HepG2 (cell line): ENCODE data around the gene COX7A2L. TPM values are rescaled to one million over a fixed set of nuclear protein-coding genes. Genes with fewer than 3 reads are reported as not detected.

Source experiments
- ATAC-seq: fragments of 200-7000 bp; cut with Tn5 transposase; 3 replicates; pipeline ENCODE4 v1.9.1; 2020; ENCODE audit warnings: mild to moderate bottlenecking, moderate library complexity
- BruUV-seq: library from RNA; stranded (reverse); fragments of 400-500 nt; replicated peaks from 2 replicates; lab custom pipeline; 2021; lab: Mats Ljungman, UMichigan
- CTCF ChIA-PET: fragments of 300-600 bp; formaldehyde crosslinking; extraction: SDS; loops from one replicate; lab custom pipeline; 2021; ENCODE audit warnings: low total read pairs, inconsistent platforms, low intra/inter-chr PET ratio; lab: Yijun Ruan, JAX
- POLR2A ChIA-PET: fragments of 350-600 bp; sonication (Branson Sonifier 250); formaldehyde crosslinking; loops from one replicate; lab custom pipeline; 2020; ENCODE audit warnings: antibody characterized with exemption, inconsistent platforms; lab: Yijun Ruan, JAX
- DNase-seq: peaks from one replicate; pipeline ENCODE4 v3.0.0-alpha.2; 2015; ENCODE audit warnings: low spot score
- FAIRE-seq: peaks from 3 replicates; lab custom pipeline; 2011; peaks lifted over from hg19 to GRCh38; lab: Jason Lieb, UNC
- H2AFZ ChIP-seq: one replicate; pipeline ENCODE4 v1.6.1; 2011; ENCODE audit warnings: low read length, inconsistent platforms
- H3K27ac ChIP-seq: fragments of 300-600 bp; 3 replicates; pipeline ENCODE4 v1.8.0; 2011; ENCODE audit warnings: mixed run types, mild to moderate bottlenecking, mixed read lengths, low read length, inconsistent platforms; ENCODE audit not compliant: insufficient read depth; ENCODE audit errors: extremely low read length
- H3K27me3 ChIP-seq, 2 experiments: fragments of 200-600 bp in 1 of 2; 2 replicates in 1 of 2; 3 replicates in 1 of 2; pipeline versions ENCODE4 v1.6.0 to v1.8.0; 2011; ENCODE audit warnings: low read length in 2 of 2, mild to moderate bottlenecking in 2 of 2, moderate library complexity in 2 of 2, inconsistent platforms in 1 of 2; ENCODE audit not compliant: insufficient read depth in 2 of 2, control insufficient read depth in 1 of 2
- H3K36me3 ChIP-seq, 2 experiments: fragments of 200-600 bp in 1 of 2; replicated peaks in 1 of 2; 2 replicates in 1 of 2; 3 replicates in 1 of 2; pipeline versions ENCODE4 v1.5.1 to v1.8.0; 2011; ENCODE audit warnings: low read length in 2 of 2, inconsistent platforms in 1 of 2; ENCODE audit not compliant: insufficient read depth in 2 of 2, control insufficient read depth in 1 of 2
- H3K4me1 ChIP-seq: 2 replicates; pipeline ENCODE4 v1.5.1; 2012; ENCODE audit warnings: low read length, inconsistent platforms; ENCODE audit not compliant: insufficient read depth
- H3K4me2 ChIP-seq: 2 replicates; pipeline ENCODE4 v1.6.0; 2011; ENCODE audit warnings: low read depth, low read length, inconsistent platforms
- H3K4me3 ChIP-seq, 3 experiments: fragments of 200-600 bp in 1 of 3; sonication (generic), shearing (Covaris generic) in 1 of 3; replicated peaks in 1 of 3; 2 replicates each; pipeline ENCODE4 v1.5.1; 2011 to 2016; ENCODE audit warnings: low read length in 3 of 3, inconsistent platforms in 2 of 3, low read depth in 2 of 3, mild to moderate bottlenecking in 2 of 3, control low read depth in 1 of 3, mixed read lengths in 1 of 3; ENCODE audit not compliant: insufficient read depth in 1 of 3
- H3K79me2 ChIP-seq: one replicate; pipeline ENCODE4 v1.6.1; 2011; ENCODE audit warnings: low read length, inconsistent platforms; ENCODE audit not compliant: insufficient read depth
- H3K9ac ChIP-seq: 2 replicates; pipeline ENCODE4 v1.6.0; 2011; ENCODE audit warnings: mild to moderate bottlenecking, low read depth, low read length, inconsistent platforms; ENCODE audit not compliant: insufficient read depth
- H3K9me3 ChIP-seq: 2 replicates; pipeline ENCODE4 v1.5.1; 2012; ENCODE audit warnings: mild to moderate bottlenecking, low read length
- H4K20me1 ChIP-seq: 2 replicates; pipeline ENCODE4 v1.6.0; 2011; ENCODE audit warnings: inconsistent platforms, mild to moderate bottlenecking, low read length, moderate library complexity; ENCODE audit not compliant: insufficient read depth
- ATAD3A ChIP-seq: sonication (generic); formaldehyde crosslinking; IDR thresholded peaks from 2 replicates; pipeline ENCODE4 v1.4.0; 2020; ENCODE audit warnings: missing genetic modification reagents
- BCL3 ChIP-seq: sonication (generic); formaldehyde crosslinking; IDR thresholded peaks from 2 replicates; pipeline ENCODE4 v1.5.1; 2020; ENCODE audit warnings: mild to moderate bottlenecking, missing genetic modification reagents, moderate library complexity
- CBX5 ChIP-seq: sonication (generic); formaldehyde crosslinking; IDR thresholded peaks from 2 replicates; pipeline ENCODE4 v1.4.0; 2020; ENCODE audit warnings: missing genetic modification reagents, borderline replicate concordance
- FOXK1 ChIP-seq: sonication (generic); formaldehyde crosslinking; IDR thresholded peaks from 2 replicates; pipeline ENCODE4 v1.4.0; 2020; ENCODE audit warnings: low read depth, missing genetic modification reagents, borderline replicate concordance
- NCOA2 ChIP-seq: sonication (generic); formaldehyde crosslinking; IDR thresholded peaks from 2 replicates; pipeline ENCODE4 v1.8.0; 2022; ENCODE audit warnings: inconsistent platforms
- PRMT3 ChIP-seq: sonication (generic); formaldehyde crosslinking; IDR thresholded peaks from 2 replicates; pipeline ENCODE4 v1.8.1; 2022; ENCODE audit warnings: low read depth, mild to moderate bottlenecking, moderate library complexity, missing genetic modification reagents, borderline replicate concordance
- SMAD1 ChIP-seq: sonication (generic); formaldehyde crosslinking; IDR thresholded peaks from 2 replicates; pipeline ENCODE4 v1.4.0; 2020; ENCODE audit warnings: missing genetic modification reagents, low read depth, mild to moderate bottlenecking, borderline replicate concordance
- TEF ChIP-seq: sonication (generic); formaldehyde crosslinking; IDR thresholded peaks from 2 replicates; pipeline ENCODE4 v1.5.0; 2020; ENCODE audit warnings: missing genetic modification reagents
- ZNF382 ChIP-seq: sonication (generic); formaldehyde crosslinking; IDR thresholded peaks from 2 replicates; pipeline ENCODE4 v1.5.0; 2020; ENCODE audit warnings: missing genetic modification reagents, mild to moderate bottlenecking, borderline replicate concordance
- ZNF383 ChIP-seq: sonication (generic); formaldehyde crosslinking; IDR thresholded peaks from 2 replicates; pipeline ENCODE4 v1.4.0; 2020; ENCODE audit warnings: missing genetic modification reagents, mild to moderate bottlenecking, borderline replicate concordance
- WGBS: methylation state at CpG from one replicate; pipeline ENCODE4 v1.1.6; 2017; ENCODE audit warnings: low lambda C conversion rate; 5-methylcytosine and 5-hydroxymethylcytosine counted together
- in situ Hi-C: cut with HindIII; loops from 2 replicates; pipeline ENCODE4 v1.10.0; 2017; ENCODE audit warnings: low pct_unique_long_range_greater_than_20kb; ENCODE audit not compliant: extremely low pct_ligation_motif_present
- intact Hi-C: fragments of 100-400 bp; cut with micrococcal nuclease; formaldehyde crosslinking; loops from one replicate; pipeline ENCODE4 v1.10.0; 2022; ENCODE audit not compliant: unreplicated experiment
- polyA plus RNA-seq, 8 experiments: library from polyadenylated mRNA; depleted of rRNA in 3 of 8; stranded (reverse) in 7 of 8; unstranded in 1 of 8; fragments of >200 nt; fragmentation: Illumina TruSeq in 4 of 8; extraction: Trizol in 4 of 8; gene quantifications; 2 replicates each; pipeline versions ENCODE4 v1.2.1 to v1.2.3, GENCODE V29; 2011 to 2016; ENCODE audit warnings: low read depth in 4 of 8, missing spikeins in 1 of 8, mixed read lengths in 1 of 8; ENCODE audit not compliant: insufficient read depth in 1 of 8
- total RNA-seq, 5 experiments: library from RNA; depleted of rRNA; stranded (reverse); fragments of >200 nt; fragmentation: Illumina TruSeq; extraction: Trizol; gene quantifications; 2 replicates each; pipeline ENCODE4 v1.2.3, GENCODE V29; 2016; ENCODE audit warnings: low read depth in 1 of 5
- TF ChIP-seq, protein P1 (sequence below): sonication (generic); formaldehyde crosslinking; IDR thresholded peaks from 2 replicates; pipeline ENCODE4 v1.9.0; 2021; ENCODE audit warnings: missing genetic modification reagents, borderline replicate concordance
- TF ChIP-seq, protein P2 (sequence below): sonication (generic); formaldehyde crosslinking; IDR thresholded peaks from 2 replicates; pipeline ENCODE4 v1.8.1; 2023; ENCODE audit warnings: mild to moderate bottlenecking, missing genetic modification reagents, borderline replicate concordance
- TF ChIP-seq, protein P3 (sequence below): sonication (generic); formaldehyde crosslinking; IDR thresholded peaks from 2 replicates; pipeline ENCODE4 v1.8.1; 2023; ENCODE audit warnings: mild to moderate bottlenecking, missing genetic modification reagents
- TF ChIP-seq, protein P4 (sequence below): IDR thresholded peaks from 2 replicates; pipeline ENCODE4 v1.4.0; 2020; ENCODE audit warnings: mild to moderate bottlenecking, missing genetic modification reagents

The COX7A2L gene
- total and polyA plus RNA-seq, 2 of the 13 experiments (the other 11 are each of a cell fraction or from before 2014, with no cell fraction given) = 155 to 201 TPM

DNA sequence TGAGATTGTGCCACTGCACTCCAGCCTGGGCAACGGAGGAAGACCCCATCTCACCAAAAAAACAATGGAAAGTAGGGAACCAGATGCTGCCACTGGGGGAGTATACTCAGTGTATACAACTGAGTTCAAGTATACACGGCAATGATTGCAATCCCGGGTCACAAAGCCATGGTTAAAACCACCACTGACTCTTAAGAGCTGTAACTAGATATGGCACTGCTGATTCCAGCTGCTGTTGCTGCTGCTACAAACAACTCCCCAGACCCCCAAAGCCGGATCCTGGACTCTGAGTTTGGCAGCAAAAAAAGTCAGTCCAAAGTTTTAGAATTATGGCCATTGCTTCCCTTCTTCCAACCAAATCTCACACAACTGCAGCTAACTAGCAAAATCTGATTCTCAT lies 43.7 kb upstream of the COX7A2L start (continued):
- TF ChIP-seq, protein P1, sequence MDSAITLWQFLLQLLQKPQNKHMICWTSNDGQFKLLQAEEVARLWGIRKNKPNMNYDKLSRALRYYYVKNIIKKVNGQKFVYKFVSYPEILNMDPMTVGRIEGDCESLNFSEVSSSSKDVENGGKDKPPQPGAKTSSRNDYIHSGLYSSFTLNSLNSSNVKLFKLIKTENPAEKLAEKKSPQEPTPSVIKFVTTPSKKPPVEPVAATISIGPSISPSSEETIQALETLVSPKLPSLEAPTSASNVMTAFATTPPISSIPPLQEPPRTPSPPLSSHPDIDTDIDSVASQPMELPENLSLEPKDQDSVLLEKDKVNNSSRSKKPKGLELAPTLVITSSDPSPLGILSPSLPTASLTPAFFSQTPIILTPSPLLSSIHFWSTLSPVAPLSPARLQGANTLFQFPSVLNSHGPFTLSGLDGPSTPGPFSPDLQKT (CRISPR knock-in tag) = no peak
- no peak for TF ChIP-seq ZNF383 (CRISPR knock-in tag)
- TF ChIP-seq, protein P2, sequence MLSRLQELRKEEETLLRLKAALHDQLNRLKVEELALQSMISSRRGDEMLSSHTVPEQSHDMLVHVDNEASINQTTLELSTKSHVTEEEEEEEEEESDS (CRISPR knock-in tag) = no peak
- TF ChIP-seq SMAD1 (CRISPR knock-in tag) = no peak

DNA sequence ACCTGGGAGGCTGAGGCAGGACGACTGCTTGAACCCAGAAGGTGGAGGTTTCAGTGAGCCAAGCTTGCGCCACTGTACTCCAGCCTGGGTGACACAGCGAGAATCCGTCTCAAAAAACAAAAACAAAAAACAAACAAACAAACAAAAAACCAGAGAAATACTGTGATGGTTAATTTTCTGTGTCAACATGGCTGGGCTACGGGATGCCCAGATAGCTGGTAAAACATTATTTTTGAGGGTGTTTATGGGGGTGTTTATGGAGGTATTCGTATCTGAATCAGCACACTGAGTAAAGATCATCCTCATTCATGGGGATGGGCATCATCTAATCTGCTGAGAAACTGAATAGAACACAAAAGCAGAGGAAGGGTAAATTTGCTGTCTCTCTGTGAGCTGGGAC lies 40.8 kb upstream of the COX7A2L start:
- H3K9ac ChIP-seq = no peak overlapping the region
- no peaks in the 10 kb centered on the region for H3K9me3 ChIP-seq
- H3K27me3 ChIP-seq = no peaks in the 10 kb centered on the region
- H3K4me1 ChIP-seq = no peaks in the 10 kb centered on the region
- DNase-seq (no peak), ATAC-seq (no peak), FAIRE-seq (no peak)
- POLR2A ChIA-PET = no interaction called here
- no peaks in the 10 kb centered on the region for H4K20me1 ChIP-seq
- H3K4me3 ChIP-seq = no peak overlapping the region
- in situ Hi-C loops (no loop called here), intact Hi-C loops (no loop called here)
- no peak overlapping the region for H2AFZ ChIP-seq
- no peaks in the 10 kb centered on the region for H3K36me3 ChIP-seq
- no peak overlapping the region for H3K4me2 ChIP-seq
- no peaks in the 10 kb centered on the region for H3K79me2 ChIP-seq
- H3K27ac ChIP-seq = no peak overlapping the region
- BruUV-seq = no TSS peak
- 83% methylated on average over 6 of the region's 6 CpGs for WGBS
- CTCF ChIA-PET = no interaction called here
- TF ChIP-seq NCOA2 (CRISPR knock-in tag) (no peak), BCL3 (no peak), TEF (CRISPR knock-in tag) (no peak), ATAD3A (CRISPR knock-in tag) (no peak), FOXK1 (no peak), PRMT3 (CRISPR knock-in tag) (no peak), ZNF382 (CRISPR knock-in tag) (no peak), CBX5 (CRISPR knock-in tag) (no peak)
- TF ChIP-seq, protein P3, sequence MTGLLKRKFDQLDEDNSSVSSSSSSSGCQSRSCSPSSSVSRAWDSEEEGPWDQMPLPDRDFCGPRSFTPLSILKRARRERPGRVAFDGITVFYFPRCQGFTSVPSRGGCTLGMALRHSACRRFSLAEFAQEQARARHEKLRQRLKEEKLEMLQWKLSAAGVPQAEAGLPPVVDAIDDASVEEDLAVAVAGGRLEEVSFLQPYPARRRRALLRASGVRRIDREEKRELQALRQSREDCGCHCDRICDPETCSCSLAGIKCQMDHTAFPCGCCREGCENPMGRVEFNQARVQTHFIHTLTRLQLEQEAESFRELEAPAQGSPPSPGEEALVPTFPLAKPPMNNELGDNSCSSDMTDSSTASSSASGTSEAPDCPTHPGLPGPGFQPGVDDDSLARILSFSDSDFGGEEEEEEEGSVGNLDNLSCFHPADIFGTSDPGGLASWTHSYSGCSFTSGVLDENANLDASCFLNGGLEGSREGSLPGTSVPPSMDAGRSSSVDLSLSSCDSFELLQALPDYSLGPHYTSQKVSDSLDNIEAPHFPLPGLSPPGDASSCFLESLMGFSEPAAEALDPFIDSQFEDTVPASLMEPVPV (CRISPR knock-in tag) = no peak
- TF ChIP-seq, protein P4, sequence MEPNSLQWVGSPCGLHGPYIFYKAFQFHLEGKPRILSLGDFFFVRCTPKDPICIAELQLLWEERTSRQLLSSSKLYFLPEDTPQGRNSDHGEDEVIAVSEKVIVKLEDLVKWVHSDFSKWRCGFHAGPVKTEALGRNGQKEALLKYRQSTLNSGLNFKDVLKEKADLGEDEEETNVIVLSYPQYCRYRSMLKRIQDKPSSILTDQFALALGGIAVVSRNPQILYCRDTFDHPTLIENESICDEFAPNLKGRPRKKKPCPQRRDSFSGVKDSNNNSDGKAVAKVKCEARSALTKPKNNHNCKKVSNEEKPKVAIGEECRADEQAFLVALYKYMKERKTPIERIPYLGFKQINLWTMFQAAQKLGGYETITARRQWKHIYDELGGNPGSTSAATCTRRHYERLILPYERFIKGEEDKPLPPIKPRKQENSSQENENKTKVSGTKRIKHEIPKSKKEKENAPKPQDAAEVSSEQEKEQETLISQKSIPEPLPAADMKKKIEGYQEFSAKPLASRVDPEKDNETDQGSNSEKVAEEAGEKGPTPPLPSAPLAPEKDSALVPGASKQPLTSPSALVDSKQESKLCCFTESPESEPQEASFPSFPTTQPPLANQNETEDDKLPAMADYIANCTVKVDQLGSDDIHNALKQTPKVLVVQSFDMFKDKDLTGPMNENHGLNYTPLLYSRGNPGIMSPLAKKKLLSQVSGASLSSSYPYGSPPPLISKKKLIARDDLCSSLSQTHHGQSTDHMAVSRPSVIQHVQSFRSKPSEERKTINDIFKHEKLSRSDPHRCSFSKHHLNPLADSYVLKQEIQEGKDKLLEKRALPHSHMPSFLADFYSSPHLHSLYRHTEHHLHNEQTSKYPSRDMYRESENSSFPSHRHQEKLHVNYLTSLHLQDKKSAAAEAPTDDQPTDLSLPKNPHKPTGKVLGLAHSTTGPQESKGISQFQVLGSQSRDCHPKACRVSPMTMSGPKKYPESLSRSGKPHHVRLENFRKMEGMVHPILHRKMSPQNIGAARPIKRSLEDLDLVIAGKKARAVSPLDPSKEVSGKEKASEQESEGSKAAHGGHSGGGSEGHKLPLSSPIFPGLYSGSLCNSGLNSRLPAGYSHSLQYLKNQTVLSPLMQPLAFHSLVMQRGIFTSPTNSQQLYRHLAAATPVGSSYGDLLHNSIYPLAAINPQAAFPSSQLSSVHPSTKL (CRISPR knock-in tag) = no peak
